Measurements from ENCODE around the gene HYAL3. TPM values are rescaled to one million over a fixed set of nuclear protein-coding genes. Genes with fewer than 3 reads are reported as not detected.

HYAL3 gene
- total and polyA plus RNA-seq, 2 of the 13 experiments (the other 11 are each of a cell fraction or from before 2014, with no cell fraction given), result 5.5 to 10.4 TPM

DNA sequence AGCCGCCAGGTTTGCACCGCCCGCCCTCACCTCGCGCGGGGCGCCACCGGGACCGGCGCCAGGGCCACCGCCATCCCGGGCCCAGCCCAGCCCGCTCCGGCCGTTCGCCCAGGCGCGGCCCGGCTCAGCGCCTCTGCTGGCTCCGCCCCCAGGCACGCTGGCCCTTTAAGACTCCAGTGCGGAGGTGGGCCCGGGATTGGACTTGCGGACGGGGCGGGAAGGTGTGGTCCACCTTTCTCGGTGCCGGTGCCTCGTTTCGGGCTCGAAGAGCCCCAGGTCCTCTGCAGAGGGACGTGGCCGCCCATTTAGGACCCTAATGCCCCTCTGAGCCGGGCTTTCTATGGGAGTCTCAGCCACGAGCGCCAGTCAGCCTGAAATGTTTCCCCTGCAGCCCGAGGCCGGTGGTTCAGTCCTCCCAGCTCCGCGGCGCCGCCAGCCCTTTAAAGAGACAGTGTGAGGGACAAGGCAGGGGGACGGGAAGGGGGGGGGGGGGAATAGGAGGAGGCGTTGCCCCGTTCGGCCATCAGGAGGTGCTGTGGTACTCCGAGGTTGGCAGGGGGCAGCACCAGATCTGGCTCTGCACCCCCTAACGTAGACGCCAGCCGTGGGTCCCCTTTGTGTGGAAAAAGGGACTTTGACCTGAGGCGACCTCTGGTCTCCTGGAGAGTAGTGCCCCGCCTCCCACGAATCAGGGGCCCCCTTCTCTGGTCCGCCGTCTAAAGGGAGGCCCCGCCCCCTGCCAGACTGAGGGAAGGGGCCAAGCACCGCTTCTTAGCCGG, 22.3 kb upstream of the HYAL3 start (continued):
- TF ChIP-seq NFYB (CRISPR knock-in tag; IDR thresholded peaks at IDR 0.05), result no peak; the same call in 1 of the 2 replicates
- TF ChIP-seq MEF2D (CRISPR knock-in tag; IDR thresholded peaks at IDR 0.05), result peak; percentile 60; the same call in 1 of the 2 replicates
- TF ChIP-seq, protein P1, sequence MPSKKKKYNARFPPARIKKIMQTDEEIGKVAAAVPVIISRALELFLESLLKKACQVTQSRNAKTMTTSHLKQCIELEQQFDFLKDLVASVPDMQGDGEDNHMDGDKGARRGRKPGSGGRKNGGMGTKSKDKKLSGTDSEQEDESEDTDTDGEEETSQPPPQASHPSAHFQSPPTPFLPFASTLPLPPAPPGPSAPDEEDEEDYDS (CRISPR knock-in tag; IDR thresholded peaks at IDR 0.05), result peak; percentile 97
- peak; percentile 99 for TF ChIP-seq ZSCAN22 (CRISPR knock-in tag; IDR thresholded peaks at IDR 0.05)
- peak; percentile 53 for TF ChIP-seq GATAD2A (CRISPR knock-in tag; IDR thresholded peaks at IDR 0.05)
- no peak for TF ChIP-seq MBNL3 (CRISPR knock-in tag; conservative IDR thresholded peaks at IDR 0.05)
- TF ChIP-seq ESRRA (CRISPR knock-in tag; IDR thresholded peaks at IDR 0.05; ENCODE audit: low read depth), result 0 out of 2 replicates have a peak, but pooled peaks have one; percentile 37
- peak; percentile 77 for TF ChIP-seq PHF21A (CRISPR knock-in tag; IDR thresholded peaks at IDR 0.05)
- TF ChIP-seq, protein P2, sequence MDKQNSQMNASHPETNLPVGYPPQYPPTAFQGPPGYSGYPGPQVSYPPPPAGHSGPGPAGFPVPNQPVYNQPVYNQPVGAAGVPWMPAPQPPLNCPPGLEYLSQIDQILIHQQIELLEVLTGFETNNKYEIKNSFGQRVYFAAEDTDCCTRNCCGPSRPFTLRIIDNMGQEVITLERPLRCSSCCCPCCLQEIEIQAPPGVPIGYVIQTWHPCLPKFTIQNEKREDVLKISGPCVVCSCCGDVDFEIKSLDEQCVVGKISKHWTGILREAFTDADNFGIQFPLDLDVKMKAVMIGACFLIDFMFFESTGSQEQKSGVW (CRISPR knock-in tag; IDR thresholded peaks at IDR 0.05; ENCODE audit: borderline replicate concordance), result no peak
- no peak for TF ChIP-seq ZMYM4 (CRISPR knock-in tag; IDR thresholded peaks at IDR 0.05)
- no peak for TF ChIP-seq ZBTB8A (CRISPR knock-in tag; IDR thresholded peaks at IDR 0.05; ENCODE audit: borderline replicate concordance, low read depth)
- TF ChIP-seq NFE2L1 (CRISPR knock-in tag; IDR thresholded peaks at IDR 0.05; ENCODE audit: borderline replicate concordance), result no peak
- TF ChIP-seq ZNF652 (CRISPR knock-in tag; IDR thresholded peaks at IDR 0.05; ENCODE audit: borderline replicate concordance, low read depth), result no peak
- peak; percentile 82; the same call in 1 of the 2 replicates for TF ChIP-seq NONO (IDR thresholded peaks at IDR 0.05)
- TF ChIP-seq NONO (CRISPR knock-in tag; conservative IDR thresholded peaks at IDR 0.05), result peak; percentile 46
- TF ChIP-seq EZH2 (conservative IDR thresholded peaks at IDR 0.05; ENCODE audit: low read depth, low read length), result no peak
- no peak; the same call in 1 of the 2 replicates for TF ChIP-seq ELF1 (CRISPR knock-in tag; IDR thresholded peaks at IDR 0.05)
- no peak; the same call in 1 of the 2 replicates for TF ChIP-seq HCFC1 (IDR thresholded peaks at IDR 0.05; ENCODE audit: low read depth, low read length)
- no peak for TF ChIP-seq KLF15 (CRISPR knock-in tag; IDR thresholded peaks at IDR 0.05; ENCODE audit: borderline replicate concordance)
- 0 out of 2 replicates have a peak, but pooled peaks have one; percentile 43 for TF ChIP-seq ZSCAN31 (CRISPR knock-in tag; IDR thresholded peaks at IDR 0.05; ENCODE audit: low read depth)
- no peak for TF ChIP-seq KDM5B (CRISPR knock-in tag; IDR thresholded peaks at IDR 0.05; ENCODE audit: borderline replicate concordance)
- TF ChIP-seq ZNF260 (CRISPR knock-in tag; IDR thresholded peaks at IDR 0.05; ENCODE audit: borderline replicate concordance, low read depth), result no peak
- TF ChIP-seq TAF15 (IDR thresholded peaks at IDR 0.05; ENCODE audit: low read depth, low read length, poor library complexity, severe bottlenecking), result no peak
- peak; percentile 51; the same call in 1 of the 2 replicates for TF ChIP-seq NR2F2 (IDR thresholded peaks at IDR 0.05; ENCODE audit: borderline replicate concordance, low read depth)
- TF ChIP-seq TCF7 (IDR thresholded peaks at IDR 0.05; ENCODE audit: low read depth), result no peak
- TF ChIP-seq, protein P3, sequence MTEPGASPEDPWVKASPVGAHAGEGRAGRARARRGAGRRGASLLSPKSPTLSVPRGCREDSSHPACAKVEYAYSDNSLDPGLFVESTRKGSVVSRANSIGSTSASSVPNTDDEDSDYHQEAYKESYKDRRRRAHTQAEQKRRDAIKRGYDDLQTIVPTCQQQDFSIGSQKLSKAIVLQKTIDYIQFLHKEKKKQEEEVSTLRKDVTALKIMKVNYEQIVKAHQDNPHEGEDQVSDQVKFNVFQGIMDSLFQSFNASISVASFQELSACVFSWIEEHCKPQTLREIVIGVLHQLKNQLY (CRISPR knock-in tag; IDR thresholded peaks at IDR 0.05), result no peak
- no peak for TF ChIP-seq ZFP41 (CRISPR knock-in tag; IDR thresholded peaks at IDR 0.05; ENCODE audit: borderline replicate concordance)
- TF ChIP-seq, protein P4, sequence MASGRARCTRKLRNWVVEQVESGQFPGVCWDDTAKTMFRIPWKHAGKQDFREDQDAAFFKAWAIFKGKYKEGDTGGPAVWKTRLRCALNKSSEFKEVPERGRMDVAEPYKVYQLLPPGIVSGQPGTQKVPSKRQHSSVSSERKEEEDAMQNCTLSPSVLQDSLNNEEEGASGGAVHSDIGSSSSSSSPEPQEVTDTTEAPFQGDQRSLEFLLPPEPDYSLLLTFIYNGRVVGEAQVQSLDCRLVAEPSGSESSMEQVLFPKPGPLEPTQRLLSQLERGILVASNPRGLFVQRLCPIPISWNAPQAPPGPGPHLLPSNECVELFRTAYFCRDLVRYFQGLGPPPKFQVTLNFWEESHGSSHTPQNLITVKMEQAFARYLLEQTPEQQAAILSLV (CRISPR knock-in tag; IDR thresholded peaks at IDR 0.05; ENCODE audit: borderline replicate concordance), result no peak
- peak; percentile 60; the same call in 1 of the 2 replicates for TF ChIP-seq YEATS4 (CRISPR knock-in tag; IDR thresholded peaks at IDR 0.05; ENCODE audit: borderline replicate concordance)
